ENCODE results near the gene OR2M7.
"Not testable (repeated sequence)": the region's sequence is repeated elsewhere in the genome, so short reads cannot be mapped to it uniquely, and the experiment has no call there.

Gene OR2M7

GRCh38 chr1:248316796-248317195, 7.6 kb downstream of the OR2M7 start:
- Histone ChIP-seq H3K79me2 (ENCODE audit: low read length) (no peaks in the 10 kb centered on the region), H3K4me3 (ENCODE audit: low read length) (no peak overlapping the region), H3K9me3 (ENCODE audit: insufficient read depth, low read length) (no peaks in the 10 kb centered on the region), H3K4me1 (ENCODE audit: low read length) (no peaks in the 10 kb centered on the region), H4K20me1 (ENCODE audit: insufficient read depth, low read length) (no peaks in the 10 kb centered on the region), H3K27ac (ENCODE audit: low read length) (no peak overlapping the region), H3K27me3 (ENCODE audit: low read depth, low read length) (no peaks in the 10 kb centered on the region), H3K36me3 (replicated peaks; ENCODE audit: low read depth, low read length) (no peaks in the 10 kb centered on the region), H2AFZ (ENCODE audit: low read depth, low read length) (no peak overlapping the region), H3K4me2 (ENCODE audit: low read length) (no peak overlapping the region), H3K9ac (ENCODE audit: low read length) (no peak overlapping the region)
- TF ChIP-seq EZH2phosphoT487 (IDR thresholded peaks at IDR 0.05; ENCODE audit: low read depth), result no peak
- TF ChIP-seq, protein P1, sequence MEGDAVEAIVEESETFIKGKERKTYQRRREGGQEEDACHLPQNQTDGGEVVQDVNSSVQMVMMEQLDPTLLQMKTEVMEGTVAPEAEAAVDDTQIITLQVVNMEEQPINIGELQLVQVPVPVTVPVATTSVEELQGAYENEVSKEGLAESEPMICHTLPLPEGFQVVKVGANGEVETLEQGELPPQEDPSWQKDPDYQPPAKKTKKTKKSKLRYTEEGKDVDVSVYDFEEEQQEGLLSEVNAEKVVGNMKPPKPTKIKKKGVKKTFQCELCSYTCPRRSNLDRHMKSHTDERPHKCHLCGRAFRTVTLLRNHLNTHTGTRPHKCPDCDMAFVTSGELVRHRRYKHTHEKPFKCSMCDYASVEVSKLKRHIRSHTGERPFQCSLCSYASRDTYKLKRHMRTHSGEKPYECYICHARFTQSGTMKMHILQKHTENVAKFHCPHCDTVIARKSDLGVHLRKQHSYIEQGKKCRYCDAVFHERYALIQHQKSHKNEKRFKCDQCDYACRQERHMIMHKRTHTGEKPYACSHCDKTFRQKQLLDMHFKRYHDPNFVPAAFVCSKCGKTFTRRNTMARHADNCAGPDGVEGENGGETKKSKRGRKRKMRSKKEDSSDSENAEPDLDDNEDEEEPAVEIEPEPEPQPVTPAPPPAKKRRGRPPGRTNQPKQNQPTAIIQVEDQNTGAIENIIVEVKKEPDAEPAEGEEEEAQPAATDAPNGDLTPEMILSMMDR (IDR thresholded peaks at IDR 0.05; ENCODE audit: low read depth, low read length), result no peak

DNA sequence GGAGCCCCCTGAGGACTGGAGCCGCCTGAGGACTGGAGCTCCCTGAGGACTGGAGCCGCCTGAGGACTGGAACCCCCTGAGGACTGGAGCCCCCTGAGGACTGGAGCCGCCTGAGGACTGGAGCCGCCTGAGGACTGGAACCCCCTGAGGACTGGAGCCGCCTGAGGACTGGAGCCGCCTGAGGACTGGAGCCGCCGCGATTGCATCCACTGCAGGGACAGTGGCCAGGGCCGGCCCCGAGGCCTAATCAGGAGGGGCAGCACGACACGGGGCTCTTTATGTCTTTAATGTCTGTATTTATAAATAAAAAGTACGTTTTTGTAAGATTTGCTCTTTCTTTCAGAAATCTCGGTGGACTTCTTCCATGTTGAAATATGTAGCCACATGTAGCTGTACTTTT, 17.6 kb downstream of the OR2M7 start:
- H3K4me3 ChIP-seq (ENCODE audit: low read length); H2AFZ ChIP-seq (ENCODE audit: low read depth, low read length); H3K4me1 ChIP-seq (ENCODE audit: low read length); H3K9me3 ChIP-seq (ENCODE audit: insufficient read depth, low read length); H3K9ac ChIP-seq (ENCODE audit: low read length); H3K79me2 ChIP-seq (ENCODE audit: low read length); H3K4me2 ChIP-seq (ENCODE audit: low read length); H4K20me1 ChIP-seq (ENCODE audit: insufficient read depth, low read length); H3K27me3 ChIP-seq (ENCODE audit: low read depth, low read length); H3K27ac ChIP-seq (ENCODE audit: low read length); H3K36me3 ChIP-seq (replicated peaks; ENCODE audit: low read depth, low read length): not testable (repeated sequence)

DNA sequence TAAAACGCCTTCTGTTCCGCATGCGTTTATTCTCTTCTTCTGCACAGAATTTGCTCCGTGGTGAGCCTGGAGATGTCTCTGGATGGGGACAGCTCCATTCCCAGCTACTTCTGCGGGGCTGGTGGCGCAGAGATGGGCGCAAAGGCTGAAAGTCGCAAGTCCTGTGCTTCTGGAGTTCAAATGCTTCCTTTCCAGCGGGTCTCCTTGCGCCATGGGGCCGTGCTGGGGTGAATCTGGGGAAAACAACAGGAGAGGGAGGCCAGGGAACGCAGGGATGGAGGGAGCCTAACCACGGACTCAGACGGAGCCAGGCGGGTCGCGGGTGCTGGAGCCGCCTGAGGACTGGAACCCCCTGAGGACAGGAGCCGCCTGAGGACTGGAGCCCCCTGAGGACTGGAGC, 18.3 kb downstream of the OR2M7 start:
- H3K4me2 ChIP-seq (ENCODE audit: low read length), result no peak overlapping the region
- no peak overlapping the region for H2AFZ ChIP-seq (ENCODE audit: low read depth, low read length)
- H3K36me3 ChIP-seq (replicated peaks; ENCODE audit: low read depth, low read length), result no peaks in the 10 kb centered on the region
- no peaks in the 10 kb centered on the region for H3K4me1 ChIP-seq (ENCODE audit: low read length)
- H3K27me3 ChIP-seq (ENCODE audit: low read depth, low read length), result no peaks in the 10 kb centered on the region
- no peaks in the 10 kb centered on the region for H3K79me2 ChIP-seq (ENCODE audit: low read length)
- no peak overlapping the region for H3K27ac ChIP-seq (ENCODE audit: low read length)
- H3K9ac ChIP-seq (ENCODE audit: low read length), result no peak overlapping the region
- TF ChIP-seq EZH2phosphoT487 (IDR thresholded peaks at IDR 0.05; ENCODE audit: low read depth), result no peak
- TF ChIP-seq, protein P1 (IDR thresholded peaks at IDR 0.05; ENCODE audit: low read depth, low read length), result no peak
- no peaks in the 10 kb centered on the region for H4K20me1 ChIP-seq (ENCODE audit: insufficient read depth, low read length)
- H3K4me3 ChIP-seq (ENCODE audit: low read length), result no peak overlapping the region
- no peaks in the 10 kb centered on the region for H3K9me3 ChIP-seq (ENCODE audit: insufficient read depth, low read length)

DNA sequence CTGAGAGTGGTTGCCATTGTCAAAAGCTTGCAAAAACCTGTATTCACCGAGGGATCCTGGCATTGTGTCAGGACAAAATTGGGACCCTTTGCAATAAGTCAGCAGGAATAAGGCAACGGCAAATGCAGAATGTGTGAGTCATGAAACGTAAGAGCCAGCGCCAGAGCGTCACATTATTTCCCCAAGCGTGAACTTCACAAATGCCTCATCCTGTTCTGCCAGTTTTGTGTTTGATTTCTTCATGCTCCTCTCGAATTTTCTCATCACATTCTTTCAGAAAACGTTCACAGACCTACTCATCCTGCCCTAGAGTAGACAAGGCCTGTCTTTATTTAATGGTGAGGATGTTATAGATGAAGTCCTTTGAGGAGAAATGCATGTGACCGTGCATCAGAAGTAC, 18.7 kb downstream of the OR2M7 start:
- not testable (repeated sequence) for H3K4me3 ChIP-seq (ENCODE audit: low read length); H3K4me2 ChIP-seq (ENCODE audit: low read length); H4K20me1 ChIP-seq (ENCODE audit: insufficient read depth, low read length); H3K9me3 ChIP-seq (ENCODE audit: insufficient read depth, low read length); H3K9ac ChIP-seq (ENCODE audit: low read length); H3K36me3 ChIP-seq (replicated peaks; ENCODE audit: low read depth, low read length); H3K27ac ChIP-seq (ENCODE audit: low read length); H3K4me1 ChIP-seq (ENCODE audit: low read length); H3K79me2 ChIP-seq (ENCODE audit: low read length); H2AFZ ChIP-seq (ENCODE audit: low read depth, low read length); H3K27me3 ChIP-seq (ENCODE audit: low read depth, low read length)

DNA sequence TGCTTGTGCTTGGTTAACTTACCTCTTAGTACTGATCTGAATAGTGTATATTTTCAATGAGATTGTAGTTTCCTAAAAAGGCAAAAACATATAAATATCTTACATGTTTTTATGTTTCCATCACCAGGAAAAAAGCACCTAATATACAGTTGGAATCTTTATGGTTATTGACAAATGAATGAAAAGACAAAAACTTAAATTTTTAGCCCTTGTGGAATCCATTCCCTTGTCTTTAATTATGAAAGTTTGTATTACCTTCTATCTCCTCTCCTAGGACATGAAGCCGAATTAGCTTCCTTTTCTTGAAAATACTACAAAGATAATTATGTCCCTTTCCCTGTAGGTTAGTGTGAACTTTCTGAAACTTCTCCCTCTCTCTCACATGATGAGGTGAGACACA, 21.0 kb downstream of the OR2M7 start, which contains the start of gene OR2T12:
OR2T12 (minus strand) TSS at position 101 of the 400 bp plus-strand sequence. CDS start 7,846 bp downstream, outside the sequence.
- H3K4me2 ChIP-seq (ENCODE audit: low read length), result no peak within 1 kb of the TSS
- H3K4me3 ChIP-seq (ENCODE audit: low read length), result no peak within 1 kb of the TSS
- no peaks in the 10 kb centered on the region for H3K79me2 ChIP-seq (ENCODE audit: low read length)
- no peaks in the 10 kb centered on the region for H3K27me3 ChIP-seq (ENCODE audit: low read depth, low read length)
- H3K36me3 ChIP-seq (replicated peaks; ENCODE audit: low read depth, low read length), result no peaks in the 10 kb centered on the region
- TF ChIP-seq, protein P1 (IDR thresholded peaks at IDR 0.05; ENCODE audit: low read depth, low read length), result no peak
- TF ChIP-seq EZH2phosphoT487 (IDR thresholded peaks at IDR 0.05; ENCODE audit: low read depth), result no peak
- H4K20me1 ChIP-seq (ENCODE audit: insufficient read depth, low read length), result no peaks in the 10 kb centered on the region
- H3K9ac ChIP-seq (ENCODE audit: low read length), result no peak within 1 kb of the TSS
- H3K4me1 ChIP-seq (ENCODE audit: low read length), result no peaks in the 10 kb centered on the region
- no peak within 1 kb of the TSS for H2AFZ ChIP-seq (ENCODE audit: low read depth, low read length)
- no peaks in the 10 kb centered on the region for H3K9me3 ChIP-seq (ENCODE audit: insufficient read depth, low read length)
- H3K27ac ChIP-seq (ENCODE audit: low read length), result no peak within 1 kb of the TSS

Measured in OCI-LY3 (cell line).